ENCODE measurements around the gene TBC1D12. TPM values are rescaled to one million over a fixed set of nuclear protein-coding genes. Genes with fewer than 3 reads are reported as not detected.

TBC1D12 gene
- total RNA-seq, 1 donor from 2014 or later: 10.1 TPM

- no peak for DNase-seq (ENCODE audit: low spot score in 2 of 2, unreplicated experiment in 2 of 2)
- peak overlapping the region; percentile 75 for H3K27ac Mint-ChIP-seq
- peaks cover 10% of the 10 kb centered on the region for H3K4me1 Mint-ChIP-seq
- TF ChIP-seq CTCF (IDR thresholded peaks at IDR 0.05; ENCODE audit: unreplicated experiment): no peak
- no peaks in the 10 kb centered on the region for H3K27me3 Mint-ChIP-seq (ENCODE audit: low read depth)
- no peak overlapping the region for H3K4me3 Mint-ChIP-seq
- H3K36me3 Mint-ChIP-seq: no peaks in the 10 kb centered on the region
- no peaks in the 10 kb centered on the region for H3K9me3 Mint-ChIP-seq
These were observed 4.6 kb upstream of the TBC1D12 start for GRCh38 chr10:94397549-94398370.

GRCh38 chr10:94398762-94399161, 3.6 kb upstream of the TBC1D12 start:
- H3K27ac Mint-ChIP-seq: no peak overlapping the region
- H3K4me3 Mint-ChIP-seq: no peak overlapping the region
- no peak for DNase-seq (ENCODE audit: low spot score in 2 of 2, unreplicated experiment in 2 of 2)
- no peaks in the 10 kb centered on the region for H3K36me3 Mint-ChIP-seq
- H3K9me3 Mint-ChIP-seq: no peaks in the 10 kb centered on the region
- peaks cover 10% of the 10 kb centered on the region for H3K4me1 Mint-ChIP-seq
- no peaks in the 10 kb centered on the region for H3K27me3 Mint-ChIP-seq (ENCODE audit: low read depth)
- TF ChIP-seq CTCF (IDR thresholded peaks at IDR 0.05; ENCODE audit: unreplicated experiment): no peak

DNA sequence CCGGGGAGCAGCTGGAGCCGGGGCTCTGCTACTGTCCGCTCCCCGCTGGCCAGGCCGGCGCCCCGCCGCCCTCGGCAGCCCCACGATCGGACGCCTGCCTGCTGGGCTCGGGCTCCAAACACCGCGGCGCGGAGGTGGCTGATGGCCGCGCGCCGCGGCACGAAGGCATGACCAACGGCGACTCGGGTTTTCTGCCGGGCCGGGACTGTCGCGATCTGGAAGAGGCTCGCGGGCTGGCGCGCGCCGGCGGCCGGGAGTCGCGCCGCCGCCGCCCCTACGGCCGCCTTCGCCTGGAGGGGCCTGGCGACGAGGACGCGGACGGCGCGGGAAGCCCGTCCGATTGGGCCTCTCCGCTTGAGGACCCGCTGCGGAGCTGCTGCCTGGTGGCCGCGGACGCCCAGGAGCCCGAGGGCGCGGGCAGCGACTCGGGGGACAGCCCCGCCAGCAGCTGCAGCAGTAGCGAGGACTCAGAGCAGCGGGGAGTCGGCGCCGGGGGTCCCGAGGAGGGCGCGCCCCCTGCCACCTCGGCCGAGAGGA, 570 bp downstream of the TBC1D12 start:
- H3K36me3 Mint-ChIP-seq: no peaks in the 10 kb centered on the region
- no peak for TF ChIP-seq CTCF (IDR thresholded peaks at IDR 0.05; ENCODE audit: unreplicated experiment)

DNA sequence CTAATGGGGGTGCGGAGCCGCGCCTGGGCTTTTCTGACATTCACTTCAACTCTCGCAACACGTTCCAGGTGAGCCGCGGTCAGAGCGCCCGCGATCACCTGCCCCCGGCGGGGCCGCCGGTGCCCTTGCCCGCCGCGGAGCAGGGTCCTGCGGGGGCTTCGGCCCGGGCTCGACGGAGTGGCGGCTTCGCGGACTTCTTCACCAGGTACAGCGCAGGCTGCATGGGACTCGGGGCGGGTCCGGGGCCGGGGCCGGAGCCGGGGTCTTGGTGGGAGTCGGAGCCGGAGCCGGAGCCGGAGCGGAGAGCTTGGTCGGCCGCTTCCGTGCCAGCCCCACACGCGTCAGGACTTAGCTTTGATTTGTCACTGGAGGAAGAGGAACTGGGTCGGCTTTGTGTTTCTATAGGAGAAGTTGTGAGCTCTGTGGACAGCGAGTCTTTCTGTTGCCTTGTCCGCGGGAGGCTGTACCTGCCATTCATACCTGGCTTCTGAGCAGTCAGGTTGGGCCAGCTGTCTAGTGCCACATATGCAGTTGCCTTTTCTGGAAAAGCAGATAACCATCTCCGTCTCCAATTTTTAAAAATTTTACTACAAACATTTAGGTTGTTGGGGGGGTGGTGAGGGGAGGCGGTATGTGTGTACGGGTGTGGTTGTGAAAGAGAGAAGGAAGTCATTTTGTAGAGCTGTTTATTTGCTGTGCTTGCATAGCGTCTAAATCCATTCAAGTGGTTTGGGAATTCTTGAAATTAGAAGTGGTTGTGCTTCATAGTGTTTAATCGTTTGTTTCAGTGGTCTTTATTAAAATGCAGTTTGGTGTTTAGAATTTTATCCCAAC, 1.3 kb downstream of the TBC1D12 start:
- no peaks in the 10 kb centered on the region for H3K36me3 Mint-ChIP-seq
- H3K27ac Mint-ChIP-seq: peak overlapping the region; percentile 93
- H3K4me3 Mint-ChIP-seq: peak overlapping the region; percentile 90
- no peak for TF ChIP-seq CTCF (IDR thresholded peaks at IDR 0.05; ENCODE audit: unreplicated experiment)
- H3K9me3 Mint-ChIP-seq: no peaks in the 10 kb centered on the region
- no peaks in the 10 kb centered on the region for H3K27me3 Mint-ChIP-seq (ENCODE audit: low read depth)
- DNase-seq (ENCODE audit: low spot score in 2 of 2, unreplicated experiment in 2 of 2): peak; percentile 24 to 63
- H3K4me1 Mint-ChIP-seq: peaks cover 18% of the 10 kb centered on the region

More for the DNA sequence above, 570 bp downstream of the TBC1D12 start:
- peaks cover 18% of the 10 kb centered on the region for H3K4me1 Mint-ChIP-seq
- H3K4me3 Mint-ChIP-seq: peak overlapping the region; percentile 90
- peak; percentile 28 to 61 for DNase-seq (ENCODE audit: low spot score in 2 of 2, unreplicated experiment in 2 of 2)
- no peaks in the 10 kb centered on the region for H3K9me3 Mint-ChIP-seq
- H3K27me3 Mint-ChIP-seq (ENCODE audit: low read depth): no peaks in the 10 kb centered on the region
- no peak overlapping the region for H3K27ac Mint-ChIP-seq

GRCh38 chr10:94405406-94405805, 3.1 kb downstream of the TBC1D12 start:
- no peak overlapping the region for H3K4me3 Mint-ChIP-seq
- no peaks in the 10 kb centered on the region for H3K27me3 Mint-ChIP-seq (ENCODE audit: low read depth)
- no peak for DNase-seq (ENCODE audit: low spot score in 2 of 2, unreplicated experiment in 2 of 2)
- H3K4me1 Mint-ChIP-seq: peaks cover 24% of the 10 kb centered on the region
- no peaks in the 10 kb centered on the region for H3K36me3 Mint-ChIP-seq
- no peaks in the 10 kb centered on the region for H3K9me3 Mint-ChIP-seq
- no peak for TF ChIP-seq CTCF (IDR thresholded peaks at IDR 0.05; ENCODE audit: unreplicated experiment)
- no peak overlapping the region for H3K27ac Mint-ChIP-seq
